SIG-M5 treated with dmso at 0.1 percent for 504 hours (cell line): ENCODE data around the gene SMG6.
"Not testable (repeated sequence)": the region's sequence is repeated elsewhere in the genome, so short reads cannot be mapped to it uniquely, and the experiment has no call there.

ENCODE experiments used
- DNase-seq: peaks from one replicate; lab custom pipeline; 2025; ENCODE audit not compliant: unreplicated experiment; lab: John Stamatoyannopoulos, UW

The SMG6 gene

DNA sequence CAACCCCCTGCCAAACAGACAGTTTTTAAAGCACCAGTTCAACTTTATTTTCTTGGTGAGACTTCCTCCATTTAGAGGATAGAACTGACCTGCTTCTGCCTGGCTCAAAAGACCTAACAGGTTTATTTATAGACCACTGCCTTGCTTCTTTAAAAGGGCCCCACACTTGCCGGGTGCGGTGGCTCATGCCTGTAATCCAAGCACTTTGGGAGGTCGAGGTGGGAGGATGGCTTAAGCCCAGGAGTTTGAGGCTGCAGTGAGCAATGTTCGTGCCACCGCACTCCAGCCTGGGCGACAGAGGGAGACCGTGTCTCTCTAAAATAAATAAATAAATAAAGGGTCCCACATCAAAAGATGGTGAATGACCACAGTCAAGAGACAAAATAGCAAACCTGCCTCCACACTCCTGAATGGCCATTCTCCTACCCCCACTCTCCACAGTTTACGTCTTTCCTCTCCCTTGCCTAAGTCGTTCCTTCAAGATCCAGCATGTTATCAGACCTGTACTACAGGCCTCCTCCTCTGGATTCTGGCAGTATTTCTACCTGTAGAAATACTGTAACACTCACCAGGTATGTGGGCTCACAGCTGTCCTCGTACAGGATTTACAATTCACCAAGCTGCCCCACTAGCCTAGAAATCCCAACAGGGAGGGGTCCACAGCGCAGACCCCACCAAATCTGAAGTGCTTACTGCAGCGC is 95.6 kb downstream of the SMG6 start:
- DNase-seq, result peak; percentile 25

DNA sequence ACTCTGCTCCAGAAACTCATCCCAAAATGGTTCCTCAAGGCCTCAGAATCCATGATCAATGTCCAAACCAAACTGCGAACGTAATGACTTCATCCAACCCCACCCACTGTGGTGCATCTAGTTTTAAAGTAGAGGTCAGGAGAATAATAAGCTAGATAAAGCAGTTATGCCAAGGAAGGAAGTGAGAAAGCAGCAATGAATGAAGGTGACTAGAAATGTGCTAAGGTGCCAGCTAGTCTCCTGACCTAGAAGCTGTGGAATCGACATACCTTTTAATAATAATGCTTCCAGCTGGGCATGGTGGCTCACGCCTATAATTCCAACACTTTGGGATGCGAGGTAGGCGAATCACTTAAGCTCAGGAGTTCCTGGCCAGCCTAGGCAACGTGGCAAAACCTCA is 99.2 kb downstream of the SMG6 start:
- no peak for DNase-seq

DNA sequence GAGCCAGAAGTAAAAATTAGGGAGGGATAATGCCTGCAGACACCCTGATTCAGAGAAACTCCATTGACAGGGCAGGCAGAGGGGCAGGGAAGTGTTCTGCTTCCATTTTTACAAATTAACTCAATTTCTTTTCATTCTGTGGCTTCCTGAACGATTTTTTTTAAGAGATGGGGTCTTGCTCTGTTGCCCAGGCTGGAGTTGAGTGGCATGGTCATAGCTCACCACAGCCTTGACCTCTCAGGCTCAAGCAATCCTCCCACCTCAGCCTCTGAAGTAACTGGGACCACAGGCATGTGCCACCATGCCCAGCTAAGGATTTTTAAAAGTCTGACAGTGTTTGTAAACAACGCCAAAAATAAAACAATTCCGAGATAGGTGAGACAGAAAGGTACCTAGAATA is 99.8 kb downstream of the SMG6 start:
- no peak for DNase-seq

DNA sequence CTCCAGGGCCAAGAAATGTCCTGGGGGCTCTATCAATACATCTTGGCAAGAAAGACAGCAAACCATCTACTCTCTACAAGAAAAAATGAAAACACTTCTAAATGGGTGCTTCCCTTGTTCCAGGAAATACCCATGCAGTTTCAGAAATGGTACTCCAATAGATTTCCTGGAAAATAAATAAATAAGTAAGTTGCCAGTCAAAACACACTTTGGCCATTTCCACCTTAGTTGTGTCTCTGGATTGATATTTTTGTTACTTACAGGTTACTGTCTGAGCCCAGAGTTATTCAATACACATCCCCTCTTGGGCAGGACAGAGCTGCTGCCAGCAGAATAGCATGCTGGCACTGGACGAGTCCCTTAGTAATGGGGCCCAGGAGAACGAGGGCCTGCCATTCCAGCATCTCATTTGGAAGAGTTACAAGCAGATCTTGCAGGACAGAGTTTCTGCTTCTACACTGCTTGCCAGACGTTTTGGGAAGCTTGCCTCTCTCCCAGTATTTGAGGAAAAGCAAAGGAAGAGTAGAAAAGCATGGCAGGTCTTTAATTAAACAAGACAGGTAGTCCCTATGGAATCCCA is 100.5 kb downstream of the SMG6 start:
- DNase-seq, result no peak

DNA sequence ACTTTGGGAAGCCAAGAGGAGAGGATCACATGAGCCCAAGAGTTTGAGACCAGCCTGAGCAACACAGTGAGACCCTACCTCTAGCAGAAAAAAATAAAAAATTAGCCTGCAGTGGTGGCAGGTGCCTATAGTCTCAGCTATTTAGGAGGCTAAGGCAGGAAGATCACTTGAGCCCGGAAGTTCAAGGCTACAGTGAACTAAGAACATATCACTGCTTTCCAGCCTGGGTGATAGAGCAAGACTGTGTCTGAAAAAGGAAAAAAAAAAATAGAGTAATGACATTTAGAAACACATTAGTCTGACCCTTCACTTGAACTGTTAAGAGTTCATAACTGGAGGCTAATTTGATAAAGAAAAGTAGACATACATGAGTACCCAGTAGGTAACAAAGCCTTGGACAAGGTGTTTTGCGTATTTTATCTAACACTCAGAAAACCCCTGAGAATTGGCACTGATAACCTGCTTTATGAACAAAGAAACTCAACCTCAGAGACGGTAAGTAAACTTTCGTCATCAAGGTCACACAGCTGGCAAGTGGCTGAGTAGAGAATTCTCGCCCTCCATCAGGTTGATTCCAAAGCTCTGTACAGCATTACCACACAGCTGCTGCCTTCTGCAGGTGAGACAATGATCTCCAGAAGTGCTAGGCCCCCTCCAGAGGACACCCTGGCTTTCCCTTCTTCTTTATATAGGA is 101.1 kb downstream of the SMG6 start:
- no peak for DNase-seq

DNA sequence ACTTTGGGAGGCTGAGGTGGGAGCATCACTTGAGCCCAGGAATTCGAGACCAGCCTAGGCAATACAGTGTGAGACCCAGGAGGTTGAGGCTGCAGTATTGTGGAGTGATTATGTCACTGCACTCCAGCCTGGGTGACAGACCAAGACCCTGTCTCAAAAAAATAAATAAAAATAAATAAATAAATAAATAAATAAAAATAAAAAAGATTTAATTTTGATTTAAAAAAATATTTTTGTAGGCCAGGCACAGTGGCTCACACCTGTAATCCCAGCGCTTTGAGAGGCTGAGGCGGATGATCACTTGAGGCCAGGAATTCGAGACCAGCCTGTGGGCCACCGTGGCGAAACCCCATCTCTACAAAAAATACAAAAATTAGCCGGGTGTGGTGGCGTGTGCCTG is 104.2 kb downstream of the SMG6 start:
- not testable (repeated sequence) for DNase-seq

DNA sequence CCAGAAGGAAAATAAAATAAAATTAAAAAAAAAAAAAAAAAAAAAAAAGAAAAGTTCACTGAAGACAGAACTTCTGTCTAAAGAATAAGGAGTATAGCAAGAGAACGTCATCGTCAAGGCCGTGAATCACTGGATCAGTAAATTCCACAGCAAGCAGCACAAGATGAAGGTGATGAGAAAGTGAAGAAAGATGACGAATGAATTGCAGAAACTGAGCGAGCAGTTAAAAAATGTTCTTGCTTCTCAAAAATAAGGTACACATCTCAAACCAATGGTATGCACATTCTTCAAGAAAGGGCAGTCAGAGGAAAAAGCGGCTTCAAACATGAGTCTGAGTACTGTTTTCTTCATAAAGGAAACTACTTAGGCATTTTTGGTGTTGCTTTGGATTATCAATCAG is 104.7 kb downstream of the SMG6 start:
- no peak for DNase-seq

DNA sequence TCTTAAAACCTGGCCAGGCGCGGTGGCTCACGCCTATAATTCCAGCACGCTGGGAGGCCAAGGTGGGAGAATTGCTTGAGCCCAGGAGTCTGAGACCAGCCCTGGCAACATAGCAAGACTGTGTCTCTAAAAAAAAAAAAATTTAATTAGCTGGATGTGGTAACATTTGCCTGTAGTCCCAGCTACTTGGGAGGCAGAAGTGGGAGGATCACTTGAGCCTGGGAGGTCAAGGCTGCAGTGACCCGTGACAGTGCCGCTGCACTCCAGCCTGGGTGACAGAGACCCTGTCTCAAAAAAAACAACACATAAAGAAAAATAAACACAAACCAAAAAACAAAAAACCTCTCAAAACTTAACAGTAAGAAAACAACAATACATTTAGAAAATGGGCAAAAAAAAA is 106.3 kb downstream of the SMG6 start:
- no peak for DNase-seq

DNA sequence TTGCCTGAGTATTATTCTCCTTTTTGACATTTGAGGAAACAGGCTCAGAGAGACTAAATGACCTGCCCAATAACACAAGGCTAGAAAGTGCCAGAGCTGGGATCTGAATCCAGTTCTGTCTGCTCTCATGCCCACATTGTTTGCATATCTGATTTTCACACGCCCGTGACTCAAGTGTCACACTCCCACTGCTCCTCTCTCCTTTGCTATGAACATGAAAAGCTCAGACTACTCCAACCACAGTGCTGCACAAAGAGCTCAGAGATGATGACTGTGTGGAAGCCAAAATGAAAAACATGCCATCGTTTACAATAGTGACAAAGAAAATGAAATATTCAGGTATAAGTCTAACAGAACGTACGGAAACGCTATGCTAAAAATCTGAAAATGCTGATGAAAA is 107.9 kb downstream of the SMG6 start:
- no peak for DNase-seq

DNA sequence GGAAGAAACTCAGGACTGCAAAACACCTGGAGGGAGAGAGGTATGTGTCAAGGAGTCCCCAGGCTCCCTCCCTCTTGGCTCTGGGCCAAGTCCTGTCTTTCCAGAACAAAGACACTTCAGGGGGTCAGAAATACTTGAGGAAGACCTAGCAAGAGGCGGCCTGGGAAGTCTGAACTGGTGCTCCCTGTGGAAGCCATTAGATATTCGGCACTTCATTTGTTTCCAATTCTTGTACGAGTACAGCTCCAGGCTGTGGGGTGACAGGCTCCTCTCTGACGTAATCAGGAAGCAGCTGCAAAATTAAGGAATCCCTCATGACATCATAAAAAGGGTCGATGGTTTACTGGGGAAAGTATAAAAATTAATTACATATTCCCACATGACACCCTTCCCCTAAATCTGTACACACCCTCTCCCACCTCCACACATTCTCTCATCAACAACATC is 108.7 kb downstream of the SMG6 start:
- DNase-seq, result no peak

DNA sequence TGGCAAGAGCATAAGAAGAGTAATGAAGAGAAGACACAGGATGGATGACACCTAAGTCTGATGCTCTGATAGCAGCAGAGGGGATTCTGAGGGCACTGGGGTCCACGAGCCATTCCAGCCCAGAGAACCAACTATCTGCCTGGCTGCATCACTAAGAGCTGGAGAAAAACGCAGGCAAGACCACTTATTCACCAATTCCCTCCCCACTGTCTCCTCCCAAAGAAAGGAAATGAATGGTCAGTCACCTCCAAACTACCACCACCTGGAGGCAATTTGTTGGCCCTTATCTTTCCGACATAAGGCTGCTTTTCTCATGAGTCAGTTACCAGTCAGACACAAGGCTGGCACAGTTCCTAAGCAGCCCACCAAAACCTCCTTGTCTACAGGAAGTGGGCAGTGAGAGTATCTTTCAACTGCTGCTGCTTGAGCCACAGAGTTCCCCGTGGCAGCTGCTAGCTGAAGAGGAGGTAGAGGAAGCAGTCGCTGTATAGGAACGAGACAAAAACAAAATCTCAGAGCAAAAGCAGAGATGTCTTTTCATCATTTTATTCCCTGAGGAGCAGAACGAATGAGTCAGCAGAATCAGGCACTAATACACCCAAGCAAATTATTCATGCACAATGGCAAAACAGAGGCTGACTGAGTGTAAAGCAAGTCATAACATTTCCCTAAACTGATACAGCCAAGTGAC is 111.1 kb downstream of the SMG6 start:
- DNase-seq, result no peak

DNA sequence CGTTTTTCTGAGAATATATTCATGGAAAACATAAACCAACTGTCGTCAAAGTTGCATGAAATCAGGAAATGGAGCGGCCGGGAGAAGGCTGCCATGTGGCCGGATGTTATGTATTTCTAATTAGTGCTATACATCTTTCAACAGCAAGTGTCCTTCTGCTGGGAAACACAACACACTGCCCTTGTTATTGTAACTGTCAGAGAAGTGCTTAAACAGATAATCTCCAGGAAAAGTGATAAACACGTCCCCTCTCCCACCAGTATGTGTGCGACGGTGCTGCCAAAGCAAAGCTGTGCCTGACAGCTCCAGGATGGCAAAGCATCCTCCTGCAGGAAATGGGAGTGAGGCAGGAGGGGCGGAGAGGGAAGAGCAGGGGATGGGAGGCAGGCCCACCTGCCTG is 111.8 kb downstream of the SMG6 start:
- no peak for DNase-seq

DNA sequence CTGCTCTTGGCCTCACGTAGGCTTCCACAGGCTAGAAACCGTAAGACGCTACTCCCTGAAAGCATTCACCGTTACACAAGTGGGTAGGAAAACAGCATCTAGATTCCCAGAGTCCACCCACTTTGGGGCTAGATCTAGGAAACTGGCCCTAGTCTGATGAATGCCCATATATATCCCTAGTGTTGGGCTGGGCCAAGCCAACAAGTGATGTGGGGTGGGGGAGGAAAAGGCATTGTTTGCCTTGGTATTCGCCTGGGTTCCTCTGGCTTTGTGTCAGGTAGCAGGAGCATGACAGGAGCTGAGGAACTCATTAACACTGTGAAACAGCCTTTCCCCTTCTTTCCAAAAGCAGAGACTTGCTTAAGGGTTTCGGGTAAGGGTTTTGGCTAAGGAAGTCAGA is 112.4 kb downstream of the SMG6 start:
- no peak for DNase-seq

DNA sequence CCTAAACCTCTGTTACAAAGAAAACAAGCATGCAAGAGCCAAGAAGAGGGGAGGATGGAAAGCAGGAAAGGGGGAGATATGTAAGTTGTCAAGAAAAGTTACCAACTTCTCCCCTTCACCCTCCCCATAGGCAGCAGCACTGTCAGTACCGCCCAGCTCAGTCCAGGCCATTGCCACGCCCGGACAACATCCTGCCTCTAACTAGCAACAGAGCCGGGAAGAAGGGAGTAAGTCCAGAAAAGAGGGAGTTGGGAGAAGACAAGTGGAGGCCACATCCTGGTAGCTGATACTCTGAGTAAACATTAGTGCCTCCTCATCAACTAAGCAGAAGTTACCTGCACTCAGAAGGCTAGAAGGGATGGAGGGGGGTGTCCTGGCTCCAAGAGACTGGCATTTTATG is 113.6 kb downstream of the SMG6 start:
- no peak for DNase-seq

DNA sequence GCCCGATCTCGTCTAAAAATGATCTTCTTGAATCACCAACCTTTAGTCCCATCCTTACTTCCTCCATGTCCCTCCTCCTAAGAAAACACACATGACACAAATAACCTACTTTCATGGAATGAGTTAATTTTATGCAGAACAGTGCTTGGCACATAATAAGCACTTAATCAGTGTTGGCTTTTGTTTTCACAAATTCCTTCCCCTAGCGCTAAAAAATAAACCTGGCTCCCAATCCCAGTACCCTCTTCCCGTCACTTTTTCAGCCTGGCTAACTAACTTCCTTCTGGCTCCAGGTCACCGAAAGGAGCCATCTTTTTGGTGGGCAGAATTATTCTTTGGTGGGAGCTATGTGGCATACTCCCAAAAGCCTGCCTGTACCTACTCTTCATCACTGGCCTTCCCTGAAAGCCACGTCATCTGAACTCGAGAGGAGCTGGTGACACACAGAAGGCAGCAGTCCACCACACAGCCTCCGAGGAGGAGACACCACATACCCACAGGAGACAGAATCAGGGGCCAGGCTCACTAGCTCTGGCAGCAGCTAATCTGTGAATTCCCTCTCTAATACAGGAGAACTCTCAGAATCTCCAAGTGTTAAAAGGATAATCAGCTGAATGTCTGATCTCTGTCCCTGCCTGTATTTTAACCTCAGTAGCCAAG is 114.5 kb downstream of the SMG6 start:
- DNase-seq, result no peak

DNA sequence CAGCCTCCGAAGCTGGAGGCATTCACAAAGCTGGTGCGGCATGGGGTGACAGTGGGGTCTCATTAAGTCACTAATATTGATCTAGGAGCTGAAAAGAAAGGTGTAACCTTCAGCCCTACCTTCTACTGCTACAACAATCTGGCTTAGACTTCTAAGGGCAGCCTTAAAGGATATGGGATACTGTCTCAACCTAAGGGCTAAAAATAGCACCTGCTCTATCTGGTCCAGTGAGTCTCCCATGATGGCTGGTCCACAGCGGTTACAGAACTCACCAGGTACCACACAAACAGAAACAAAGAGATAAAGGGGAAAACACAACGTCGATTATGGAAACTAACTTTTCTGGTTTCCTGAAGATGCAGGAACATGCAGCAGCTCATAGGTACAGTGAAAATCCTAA is 115.8 kb downstream of the SMG6 start:
- no peak for DNase-seq

DNA sequence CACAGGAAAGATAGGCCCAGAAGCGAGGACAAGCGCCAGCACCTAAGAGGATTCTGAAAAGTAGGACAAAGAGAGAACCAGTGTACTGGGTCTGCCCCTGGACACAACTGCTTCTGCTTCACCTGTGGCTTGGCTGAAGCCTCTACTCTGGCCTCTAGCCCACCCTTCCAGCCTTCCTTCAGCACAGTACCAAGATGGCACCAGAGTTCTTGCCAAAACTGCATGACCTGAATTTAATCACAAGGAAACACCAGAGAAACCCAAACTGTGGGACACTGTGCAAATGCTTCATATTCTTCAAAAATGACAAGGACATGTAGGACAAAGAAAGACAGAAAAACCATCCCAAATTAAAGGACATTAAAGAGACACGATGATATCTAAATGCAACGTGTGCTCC is 116.6 kb downstream of the SMG6 start:
- no peak for DNase-seq

DNA sequence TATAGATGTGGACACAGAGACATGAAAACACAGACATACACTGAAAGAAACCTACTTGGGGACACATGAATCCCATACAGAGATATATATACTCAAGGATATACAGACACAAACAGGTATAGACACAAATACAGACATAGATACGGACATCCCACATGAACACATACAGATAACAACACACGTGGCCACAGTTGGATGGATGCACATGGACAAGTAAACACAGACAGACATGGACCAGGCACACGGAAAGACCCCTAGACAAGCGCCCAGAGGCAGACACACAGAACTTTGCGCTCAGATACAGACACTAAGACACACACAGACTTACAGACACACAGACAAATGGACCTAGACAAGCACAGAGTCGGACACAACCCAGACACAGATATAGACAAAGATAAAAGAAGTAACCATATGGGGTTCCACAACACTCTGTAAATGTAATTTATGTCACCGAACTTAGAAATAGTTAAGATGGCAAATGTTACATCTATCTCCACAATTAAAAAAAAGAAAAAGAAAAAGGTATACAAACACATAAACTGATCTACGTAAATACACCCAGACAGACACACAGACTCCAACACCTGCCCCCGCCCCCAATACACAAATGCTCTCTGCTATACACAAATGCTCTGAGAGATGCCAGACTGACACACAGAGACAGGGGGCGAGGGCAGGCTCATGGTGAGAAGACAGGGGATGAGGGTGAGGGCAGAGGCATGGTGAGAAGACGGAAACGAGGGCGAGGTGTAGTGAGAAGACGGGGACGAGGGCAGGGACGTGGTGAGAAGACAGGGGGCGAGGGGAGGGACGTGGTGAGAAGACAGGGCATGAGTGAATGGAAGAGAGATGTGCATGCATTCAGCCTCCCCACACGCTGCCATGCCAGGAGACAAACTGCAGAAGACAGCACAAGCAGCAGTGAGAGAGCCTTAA is 118.3 kb downstream of the SMG6 start:
- DNase-seq, result no peak

DNA sequence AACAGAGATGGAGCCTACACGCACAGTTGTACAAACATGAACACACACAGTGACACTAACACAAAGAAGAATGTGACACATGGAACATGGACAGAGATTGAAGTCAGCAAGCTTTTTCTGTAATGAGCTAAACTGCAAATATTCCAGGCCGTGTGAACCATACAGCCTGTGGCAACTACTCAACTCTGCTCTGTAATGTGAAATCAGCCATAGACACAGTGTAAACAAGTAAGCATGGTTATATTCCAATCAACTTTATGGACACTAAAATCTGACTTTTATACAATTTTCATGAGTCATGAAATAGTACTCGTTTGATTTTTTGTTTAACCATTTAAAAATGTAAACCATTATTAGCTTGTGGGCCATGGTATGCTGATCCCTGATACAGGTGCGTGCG is 120.2 kb downstream of the SMG6 start:
- DNase-seq, result no peak

DNA sequence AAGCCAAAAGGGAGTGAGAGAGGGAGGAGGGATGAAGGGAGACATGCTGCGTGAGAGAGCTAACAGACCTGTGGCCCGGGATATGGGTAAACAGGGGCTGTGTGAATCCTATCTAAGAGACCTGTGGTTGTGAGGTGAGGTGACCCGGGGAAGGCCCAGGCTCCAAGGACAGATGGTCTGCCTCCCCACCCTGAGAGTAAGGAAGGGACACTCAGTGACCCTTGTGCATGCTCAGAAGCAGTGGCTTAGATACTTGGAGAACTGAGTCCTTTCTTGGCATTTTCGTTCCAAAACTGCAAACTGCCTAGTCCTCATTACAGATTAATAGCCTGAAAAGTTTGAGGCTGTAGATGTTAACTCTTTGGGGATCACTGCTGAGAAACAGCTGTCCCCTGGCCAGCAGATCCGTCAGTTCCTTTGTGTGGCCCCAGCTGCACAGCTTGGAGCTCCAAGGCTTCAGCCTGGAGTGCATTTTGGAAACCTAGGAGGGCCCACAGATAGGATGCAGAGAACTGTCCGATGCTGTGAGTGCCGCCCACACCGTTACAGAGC is 121.6 kb downstream of the SMG6 start:
- no peak for DNase-seq
